Midbrain (tissue), 1 donor: ENCODE results near the gene LRP1-AS.

Source experiments
- DNase-seq: peaks from one replicate; lab custom pipeline; 2025; lab: John Stamatoyannopoulos, UW

Gene LRP1-AS

GRCh38 chr12:57146961-57147944, at the start of gene LRP1-AS:
Gene LRP1-AS, minus strand, starts transcription at chr12:57147619.
- peak; percentile 17 for DNase-seq

GRCh38 chr12:57196956-57197355, 49.5 kb upstream of the LRP1-AS start:
- DNase-seq: no peak

GRCh38 chr12:57196439-57196838, 49.0 kb upstream of the LRP1-AS start:
- no peak for DNase-seq

GRCh38 chr12:57195611-57196371, 48.4 kb upstream of the LRP1-AS start:
- DNase-seq: no peak

- no peak for DNase-seq
These were observed 47.8 kb upstream of the LRP1-AS start for GRCh38 chr12:57195186-57195585.

GRCh38 chr12:57194253-57194652, 46.8 kb upstream of the LRP1-AS start:
- DNase-seq: no peak

GRCh38 chr12:57193706-57194245, 46.4 kb upstream of the LRP1-AS start:
- no peak for DNase-seq

- no peak for DNase-seq
These were observed 45.5 kb upstream of the LRP1-AS start for GRCh38 chr12:57192920-57193319.

- DNase-seq: no peak
These were observed 44.0 kb upstream of the LRP1-AS start for GRCh38 chr12:57191410-57191809.

GRCh38 chr12:57190821-57191220, 43.4 kb upstream of the LRP1-AS start:
- DNase-seq: no peak

GRCh38 chr12:57190037-57190436, 42.6 kb upstream of the LRP1-AS start:
- peak; percentile 6 for DNase-seq

GRCh38 chr12:57188090-57188425, 40.6 kb upstream of the LRP1-AS start:
- DNase-seq: no peak

- no peak for DNase-seq
These were observed 40.0 kb upstream of the LRP1-AS start for GRCh38 chr12:57187222-57188089.

- no peak for DNase-seq
These were observed 38.6 kb upstream of the LRP1-AS start for GRCh38 chr12:57185906-57186508.

GRCh38 chr12:57185403-57185802, 38.0 kb upstream of the LRP1-AS start:
- no peak for DNase-seq

GRCh38 chr12:57183939-57184725, 36.7 kb upstream of the LRP1-AS start:
- DNase-seq: no peak

GRCh38 chr12:57182918-57183575, 35.6 kb upstream of the LRP1-AS start:
- DNase-seq: peak; percentile 42

- no peak for DNase-seq
These were observed 34.2 kb upstream of the LRP1-AS start for GRCh38 chr12:57181561-57182155.

GRCh38 chr12:57181072-57181471, 33.7 kb upstream of the LRP1-AS start:
- DNase-seq: no peak
